ENCODE results near the gene RXRA.

DNA sequence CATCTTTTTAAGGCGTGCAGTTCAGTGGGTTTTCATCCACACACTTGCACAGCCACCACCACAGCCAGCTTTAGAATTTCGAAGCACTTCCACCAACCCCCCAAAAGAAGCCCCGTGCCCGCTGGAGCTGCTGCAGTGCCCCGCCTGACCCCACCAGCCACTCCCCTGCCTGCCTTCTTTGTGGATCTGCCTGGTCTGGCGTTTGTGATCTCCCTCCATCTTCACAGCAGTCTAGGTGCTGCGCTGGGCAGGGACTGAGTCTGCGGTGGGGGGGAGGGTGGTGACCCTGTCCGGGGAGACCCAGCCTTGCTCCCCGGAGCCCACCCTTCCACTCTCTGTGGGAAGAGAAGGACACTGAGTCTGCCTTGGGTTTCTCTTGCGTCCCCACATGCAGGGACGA is 40.8 kb downstream of the RXRA start:
- TF ChIP-seq, protein P1, sequence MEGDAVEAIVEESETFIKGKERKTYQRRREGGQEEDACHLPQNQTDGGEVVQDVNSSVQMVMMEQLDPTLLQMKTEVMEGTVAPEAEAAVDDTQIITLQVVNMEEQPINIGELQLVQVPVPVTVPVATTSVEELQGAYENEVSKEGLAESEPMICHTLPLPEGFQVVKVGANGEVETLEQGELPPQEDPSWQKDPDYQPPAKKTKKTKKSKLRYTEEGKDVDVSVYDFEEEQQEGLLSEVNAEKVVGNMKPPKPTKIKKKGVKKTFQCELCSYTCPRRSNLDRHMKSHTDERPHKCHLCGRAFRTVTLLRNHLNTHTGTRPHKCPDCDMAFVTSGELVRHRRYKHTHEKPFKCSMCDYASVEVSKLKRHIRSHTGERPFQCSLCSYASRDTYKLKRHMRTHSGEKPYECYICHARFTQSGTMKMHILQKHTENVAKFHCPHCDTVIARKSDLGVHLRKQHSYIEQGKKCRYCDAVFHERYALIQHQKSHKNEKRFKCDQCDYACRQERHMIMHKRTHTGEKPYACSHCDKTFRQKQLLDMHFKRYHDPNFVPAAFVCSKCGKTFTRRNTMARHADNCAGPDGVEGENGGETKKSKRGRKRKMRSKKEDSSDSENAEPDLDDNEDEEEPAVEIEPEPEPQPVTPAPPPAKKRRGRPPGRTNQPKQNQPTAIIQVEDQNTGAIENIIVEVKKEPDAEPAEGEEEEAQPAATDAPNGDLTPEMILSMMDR (conservative IDR thresholded peaks at IDR 0.05; ENCODE audit: low read depth, low read length): no peak
- TF ChIP-seq RAD21 (IDR thresholded peaks at IDR 0.05; ENCODE audit: low read length) (no peak), POLR2A (IDR thresholded peaks at IDR 0.05; ENCODE audit: low read depth, low read length) (no peak), MAZ (IDR thresholded peaks at IDR 0.05; ENCODE audit: borderline replicate concordance, low read depth, low read length) (no peak)
- TF ChIP-seq, protein P2, sequence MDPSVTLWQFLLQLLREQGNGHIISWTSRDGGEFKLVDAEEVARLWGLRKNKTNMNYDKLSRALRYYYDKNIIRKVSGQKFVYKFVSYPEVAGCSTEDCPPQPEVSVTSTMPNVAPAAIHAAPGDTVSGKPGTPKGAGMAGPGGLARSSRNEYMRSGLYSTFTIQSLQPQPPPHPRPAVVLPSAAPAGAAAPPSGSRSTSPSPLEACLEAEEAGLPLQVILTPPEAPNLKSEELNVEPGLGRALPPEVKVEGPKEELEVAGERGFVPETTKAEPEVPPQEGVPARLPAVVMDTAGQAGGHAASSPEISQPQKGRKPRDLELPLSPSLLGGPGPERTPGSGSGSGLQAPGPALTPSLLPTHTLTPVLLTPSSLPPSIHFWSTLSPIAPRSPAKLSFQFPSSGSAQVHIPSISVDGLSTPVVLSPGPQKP (IDR thresholded peaks at IDR 0.05; ENCODE audit: borderline replicate concordance, low read depth, low read length): no peak
